GM18858 (cell line): ENCODE measurements around the gene NPIPB8.
"Not testable (repeated sequence)": the region's sequence is repeated elsewhere in the genome, so short reads cannot be mapped to it uniquely, and the experiment has no call there.

Experiments used
- ATAC-seq: cut with Tn5 transposase; IDR thresholded peaks from one replicate; pipeline ENCODE4 v1.9.1; 2021; ENCODE audit not compliant: unreplicated experiment

NPIPB8 gene

DNA sequence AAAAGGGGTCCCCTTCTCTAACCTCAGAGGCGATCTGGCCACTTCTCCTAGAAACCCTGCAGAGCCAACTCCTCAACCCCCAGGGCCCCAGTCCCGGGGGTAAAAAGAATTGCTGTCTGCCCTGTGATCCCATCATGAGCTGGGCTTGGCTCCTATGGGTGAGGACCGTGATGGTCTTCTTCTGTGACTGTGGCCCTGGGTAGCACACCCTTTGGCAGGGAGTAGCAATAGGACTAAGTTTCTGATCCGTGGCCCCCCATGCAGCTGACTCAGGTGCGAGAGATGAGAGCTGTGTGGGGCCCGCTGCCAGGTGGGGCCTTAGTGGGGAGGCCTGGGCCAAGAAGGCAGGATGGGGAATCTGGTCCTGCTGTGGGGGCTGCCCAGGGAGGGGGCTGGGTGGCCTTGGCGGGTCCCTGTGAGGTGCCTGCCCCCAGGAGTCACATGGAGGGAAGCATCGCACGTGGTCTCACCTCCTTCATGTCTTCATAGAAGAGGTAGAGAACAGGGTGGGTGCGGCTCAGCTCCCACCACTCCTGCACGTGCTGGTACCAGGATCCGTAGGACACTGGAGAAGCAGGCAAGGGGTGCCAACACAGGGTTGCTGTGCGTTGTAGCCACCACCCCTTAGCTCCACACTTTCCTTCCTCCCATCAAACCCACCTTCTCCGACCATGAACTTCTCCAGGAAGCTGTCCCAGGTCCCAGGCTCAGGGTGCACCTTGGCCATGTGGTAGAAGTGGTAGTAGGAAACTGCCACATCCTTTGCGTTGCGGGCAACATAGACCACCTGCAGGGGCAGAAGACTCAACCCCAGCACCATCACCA is 31.4 kb upstream of the NPIPB8 start:
- no peak for ATAC-seq

GRCh38 chr16:28607116-28607623 is 30.7 kb upstream of the NPIPB8 start:
- ATAC-seq, result no peak

GRCh38 chr16:28607681-28608495 is 30.0 kb upstream of the NPIPB8 start:
- not testable (repeated sequence) for ATAC-seq

DNA sequence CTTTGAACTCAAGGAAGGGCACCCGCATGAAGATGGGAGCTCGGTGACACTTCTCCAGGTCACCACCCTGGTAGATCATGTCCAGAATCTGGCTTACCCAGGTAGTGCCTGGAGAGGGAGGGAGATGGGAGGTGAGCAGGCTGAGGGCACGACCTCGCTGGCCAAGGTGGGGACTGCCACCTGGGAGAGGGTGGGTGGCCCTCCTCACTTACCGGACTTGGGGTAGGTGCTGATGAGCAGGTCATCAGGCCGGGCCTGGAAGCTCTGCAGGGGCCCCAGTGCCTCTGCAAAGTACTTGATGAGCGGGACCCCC is 29.4 kb upstream of the NPIPB8 start:
- ATAC-seq, result not testable (repeated sequence)

GRCh38 chr16:28608867-28609596 is 28.8 kb upstream of the NPIPB8 start:
- not testable (repeated sequence) for ATAC-seq

DNA sequence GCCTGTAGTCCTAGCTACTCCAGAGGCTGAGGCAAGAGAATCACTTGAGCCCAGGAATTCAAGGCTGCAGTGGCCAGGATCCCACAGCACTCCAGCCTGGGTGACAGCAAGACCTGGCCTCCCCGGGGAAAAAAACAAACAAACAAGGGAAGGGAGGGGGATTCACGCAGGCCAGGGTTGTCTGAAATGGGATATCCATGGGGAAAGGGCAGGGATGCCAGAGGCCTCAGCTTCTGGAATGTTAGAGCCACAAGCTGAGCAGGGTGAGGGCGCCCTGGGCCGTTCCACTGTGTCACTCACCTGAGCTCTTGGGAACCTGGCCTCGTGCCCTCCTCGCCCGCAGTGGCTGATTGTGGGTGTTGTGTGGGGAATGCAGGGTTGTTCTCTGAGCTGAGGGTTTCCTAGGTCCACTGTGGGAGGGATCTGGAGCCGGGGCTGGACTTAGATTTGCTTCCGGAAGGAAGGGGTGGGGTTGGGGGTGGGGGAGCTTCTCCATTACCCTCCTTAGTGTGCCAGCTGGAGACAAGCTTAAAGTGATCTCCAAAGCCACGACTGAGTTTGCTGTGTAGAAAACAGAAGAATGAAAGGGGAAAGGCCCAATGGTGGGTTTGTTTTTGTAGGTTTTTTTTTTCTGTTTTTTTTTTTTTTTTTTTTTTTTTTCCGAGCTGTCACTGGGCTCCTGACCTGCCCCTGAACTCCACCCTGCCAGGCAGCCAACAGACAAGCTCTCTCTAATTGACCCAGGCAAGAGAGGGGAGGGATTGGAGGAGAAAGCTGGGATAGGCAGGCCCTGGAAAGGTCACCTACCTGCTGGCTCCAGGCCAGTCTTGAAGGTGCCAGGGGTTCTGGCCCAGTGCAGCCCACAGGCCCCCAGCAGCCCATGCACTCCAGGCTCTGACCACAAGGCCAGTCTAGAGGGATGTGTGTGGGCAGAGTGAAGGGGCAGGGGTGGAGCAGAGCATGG is 28.0 kb upstream of the NPIPB8 start, which contains the start of gene SULT1A1:
Gene SULT1A1 (minus strand): TSS at position 414 of the 964 bp plus-strand sequence. CDS start 1,189 bp downstream, outside the sequence.
- no peak for ATAC-seq

- no peak for ATAC-seq
Measured at GRCh38 chr16:28610595-28611191, 27.2 kb upstream of the NPIPB8 start.

DNA sequence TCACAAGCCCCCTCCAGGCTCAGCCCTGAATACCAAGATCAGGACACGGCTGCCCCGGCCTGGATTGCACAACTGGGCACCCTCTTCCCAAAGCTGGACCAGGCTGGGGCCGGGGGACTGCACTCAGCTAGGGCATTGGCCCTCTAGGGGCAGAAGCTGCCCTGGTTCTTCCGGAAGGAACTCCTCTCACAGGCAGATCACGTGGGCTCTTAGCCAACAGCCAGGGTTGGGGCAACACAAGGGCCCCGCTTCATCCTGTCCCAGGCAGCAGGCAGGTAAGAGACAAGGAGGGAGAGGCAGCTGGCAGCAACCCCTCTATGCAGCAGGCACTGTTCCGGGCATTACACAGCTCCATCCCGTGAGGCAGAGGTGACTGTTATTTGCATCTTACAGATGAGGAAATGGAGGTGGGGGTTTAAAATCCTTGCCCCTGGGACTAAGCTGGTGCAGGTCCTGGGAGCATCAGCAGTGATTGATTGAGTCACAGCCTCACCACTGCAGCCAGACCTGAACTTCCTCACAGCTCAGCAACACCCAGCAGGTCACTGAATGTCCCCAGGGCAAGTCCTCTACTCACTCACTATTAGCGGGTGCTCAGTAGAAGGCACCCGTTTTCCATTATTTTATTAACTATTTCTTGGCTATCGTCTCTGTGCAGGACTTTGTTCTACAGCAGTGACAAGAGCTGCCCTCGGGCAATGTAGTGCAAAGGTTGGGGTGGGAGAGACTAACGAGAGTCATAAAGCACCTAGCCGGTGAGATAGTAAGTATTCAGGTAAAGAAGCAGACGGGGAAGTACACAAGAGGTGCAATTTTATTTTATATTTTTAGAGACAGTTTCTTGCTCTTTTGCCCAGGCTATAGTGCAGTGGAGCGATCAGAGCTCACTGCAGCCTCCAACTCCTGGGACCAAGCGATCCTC is 25.2 kb upstream of the NPIPB8 start:
- ATAC-seq, result not testable (repeated sequence)

- not testable (repeated sequence) for ATAC-seq
Measured at GRCh38 chr16:28613912-28614311, 24.0 kb upstream of the NPIPB8 start.

DNA sequence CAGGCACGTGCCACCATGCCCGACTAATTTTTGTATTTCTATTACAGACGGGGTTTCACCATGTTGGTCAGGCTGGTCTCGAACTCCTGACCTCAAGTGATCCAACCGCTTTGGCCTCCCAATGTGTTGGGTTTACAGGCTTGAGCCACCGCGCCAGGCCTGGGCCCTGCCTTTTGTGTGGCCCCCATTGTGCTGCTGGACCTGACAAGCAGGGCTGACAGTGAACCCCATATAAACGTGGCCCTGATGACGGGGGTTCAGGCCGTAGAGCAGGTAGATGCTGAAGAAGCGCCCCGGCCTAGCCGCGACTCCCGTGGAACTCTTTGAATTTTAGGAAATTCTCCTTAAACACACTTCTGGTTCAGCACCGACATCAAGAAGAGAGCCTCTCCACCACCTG is 23.3 kb upstream of the NPIPB8 start:
- not testable (repeated sequence) for ATAC-seq

- ATAC-seq, result not testable (repeated sequence)
Measured at GRCh38 chr16:28615486-28616223, 22.2 kb upstream of the NPIPB8 start.

GRCh38 chr16:28616224-28616577 is 21.7 kb upstream of the NPIPB8 start:
- not testable (repeated sequence) for ATAC-seq

DNA sequence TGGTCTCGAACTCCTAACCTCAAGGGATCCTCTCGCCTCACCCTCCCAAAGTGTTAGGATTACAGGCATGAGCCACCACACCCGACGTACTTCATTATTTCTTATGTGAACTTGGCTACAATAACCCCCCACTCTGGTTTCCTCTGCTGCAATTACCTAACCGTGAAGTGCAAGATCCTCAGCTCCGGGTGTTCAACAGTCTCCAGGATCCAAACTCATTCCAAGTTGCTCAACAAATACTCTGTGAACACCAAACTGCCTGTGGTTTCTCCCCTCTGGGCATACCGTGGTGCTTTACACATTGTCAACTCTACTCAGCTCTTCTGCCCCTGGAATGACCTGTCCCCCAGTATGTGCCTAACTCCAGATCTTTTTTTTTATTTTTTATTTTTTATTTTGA is 21.2 kb upstream of the NPIPB8 start:
- no peak for ATAC-seq

- no peak for ATAC-seq
Measured at GRCh38 chr16:28617874-28618273, 20.0 kb upstream of the NPIPB8 start.

DNA sequence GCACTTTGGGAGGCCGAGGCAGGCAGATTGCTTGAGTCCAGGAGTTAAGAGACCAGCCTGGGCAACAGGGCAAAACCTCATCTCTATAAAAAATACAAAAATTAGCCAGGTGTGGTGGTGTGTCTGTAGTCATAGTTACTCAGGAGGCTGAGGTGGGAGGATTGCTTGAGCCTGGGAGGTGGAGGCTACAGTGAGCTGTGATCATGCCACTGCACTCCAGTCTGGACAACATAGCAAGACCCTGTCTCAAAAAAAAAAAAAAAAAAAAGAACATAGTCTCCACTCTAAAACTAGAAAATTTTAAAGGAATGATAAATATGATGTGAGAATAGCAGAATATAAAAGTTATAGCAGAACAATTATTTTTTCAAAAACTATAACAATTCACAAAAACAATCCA is 17.5 kb upstream of the NPIPB8 start:
- ATAC-seq, result not testable (repeated sequence)

DNA sequence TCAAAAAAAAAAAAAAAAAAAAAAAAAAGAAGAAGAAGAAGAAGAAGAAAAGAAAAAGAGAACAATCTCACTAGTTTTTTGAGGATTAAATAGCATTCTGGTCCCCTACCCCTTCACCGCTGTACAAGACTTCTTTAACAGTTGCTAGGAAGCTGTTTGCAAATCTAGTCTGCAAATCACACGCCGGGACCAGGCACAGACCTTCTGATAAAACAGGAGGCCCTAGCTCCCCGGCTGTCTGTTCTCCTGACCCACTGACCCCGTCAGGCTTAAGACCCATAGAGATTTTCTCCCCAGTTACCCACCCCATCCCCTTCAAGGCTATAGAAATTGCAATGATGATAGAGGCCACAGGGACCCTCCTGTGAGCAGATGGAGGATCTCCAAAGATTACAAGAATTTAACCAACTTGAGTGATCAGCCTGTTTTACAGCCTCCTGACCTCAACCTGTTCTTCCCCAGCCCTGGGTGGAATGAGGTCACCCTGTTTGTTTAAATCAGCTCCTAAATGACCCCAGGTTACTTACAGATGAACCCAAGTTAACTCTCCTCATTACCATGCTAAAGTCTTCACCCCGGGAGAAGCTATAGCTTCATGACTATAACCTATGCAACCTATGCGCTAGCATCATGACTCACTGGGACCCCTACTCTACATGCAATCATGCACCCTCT is 16.2 kb upstream of the NPIPB8 start:
- ATAC-seq, result no peak

GRCh38 chr16:28622532-28623171 is 15.2 kb upstream of the NPIPB8 start:
- not testable (repeated sequence) for ATAC-seq
